Measurements from ENCODE around the gene OPRD1. TPM values are rescaled to one million over a fixed set of nuclear protein-coding genes. Genes with fewer than 3 reads are reported as not detected.

OPRD1 gene
- total RNA-seq, 1 experiment from 2014 or later = 0.97 TPM

DNA sequence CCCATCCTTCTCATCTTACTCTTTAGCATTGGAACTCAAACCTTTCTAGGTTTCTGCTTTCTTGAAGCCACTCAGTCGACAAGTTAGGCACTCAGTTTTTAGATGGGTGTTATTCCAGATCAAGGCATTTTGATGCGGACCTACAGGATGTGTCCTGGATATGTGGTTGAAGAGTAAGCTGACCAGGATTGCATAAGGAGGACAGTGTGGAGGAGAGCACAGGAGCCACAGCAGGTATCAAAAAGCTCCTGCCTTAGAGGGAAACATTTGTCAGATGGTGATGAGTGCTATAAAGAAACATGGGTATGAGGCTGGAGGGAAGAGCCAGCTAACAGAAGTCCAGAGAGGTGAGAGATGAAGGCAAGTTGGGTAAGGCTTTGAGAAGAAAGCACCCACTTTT lies 33.9 kb upstream of the OPRD1 start:
- Histone ChIP-seq H3K27ac (ENCODE audit: low read depth, low read length, poor library complexity, severe bottlenecking) (no peak overlapping the region), H3K4me3 (ENCODE audit: low read depth, low read length, poor library complexity, severe bottlenecking) (no peak overlapping the region), H3K36me3 (ENCODE audit: insufficient read depth, low read length, poor library complexity, severe bottlenecking) (peaks cover 22% of the 10 kb centered on the region), H3K4me1 (ENCODE audit: insufficient read depth, low read length, poor library complexity, severe bottlenecking) (no peaks in the 10 kb centered on the region), H3K9me3 (ENCODE audit: low read depth, low read length, poor library complexity, severe bottlenecking) (no peaks in the 10 kb centered on the region), H3K27me3 (replicated peaks; ENCODE audit: insufficient read depth, low read depth, low read length, poor library complexity) (no peaks in the 10 kb centered on the region)
- CTCF ChIA-PET = no interaction called here
- no peak for DNase-seq (ENCODE audit: low spot score)
- POLR2A ChIA-PET (ENCODE audit: low non-redundant PET) = no interaction called here
- TF ChIP-seq, protein P1, sequence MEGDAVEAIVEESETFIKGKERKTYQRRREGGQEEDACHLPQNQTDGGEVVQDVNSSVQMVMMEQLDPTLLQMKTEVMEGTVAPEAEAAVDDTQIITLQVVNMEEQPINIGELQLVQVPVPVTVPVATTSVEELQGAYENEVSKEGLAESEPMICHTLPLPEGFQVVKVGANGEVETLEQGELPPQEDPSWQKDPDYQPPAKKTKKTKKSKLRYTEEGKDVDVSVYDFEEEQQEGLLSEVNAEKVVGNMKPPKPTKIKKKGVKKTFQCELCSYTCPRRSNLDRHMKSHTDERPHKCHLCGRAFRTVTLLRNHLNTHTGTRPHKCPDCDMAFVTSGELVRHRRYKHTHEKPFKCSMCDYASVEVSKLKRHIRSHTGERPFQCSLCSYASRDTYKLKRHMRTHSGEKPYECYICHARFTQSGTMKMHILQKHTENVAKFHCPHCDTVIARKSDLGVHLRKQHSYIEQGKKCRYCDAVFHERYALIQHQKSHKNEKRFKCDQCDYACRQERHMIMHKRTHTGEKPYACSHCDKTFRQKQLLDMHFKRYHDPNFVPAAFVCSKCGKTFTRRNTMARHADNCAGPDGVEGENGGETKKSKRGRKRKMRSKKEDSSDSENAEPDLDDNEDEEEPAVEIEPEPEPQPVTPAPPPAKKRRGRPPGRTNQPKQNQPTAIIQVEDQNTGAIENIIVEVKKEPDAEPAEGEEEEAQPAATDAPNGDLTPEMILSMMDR (conservative IDR thresholded peaks at IDR 0.05; ENCODE audit: low read depth, low read length) = no peak
- TF ChIP-seq EZH2 (IDR thresholded peaks at IDR 0.05; ENCODE audit: borderline replicate concordance, low read depth, low read length, poor library complexity, severe bottlenecking) = no peak
- intact Hi-C loops (cut with micrococcal nuclease; ENCODE audit: unreplicated experiment) = no loop called here
- BruUV-seq (replicated peaks) = no TSS peak

DNA sequence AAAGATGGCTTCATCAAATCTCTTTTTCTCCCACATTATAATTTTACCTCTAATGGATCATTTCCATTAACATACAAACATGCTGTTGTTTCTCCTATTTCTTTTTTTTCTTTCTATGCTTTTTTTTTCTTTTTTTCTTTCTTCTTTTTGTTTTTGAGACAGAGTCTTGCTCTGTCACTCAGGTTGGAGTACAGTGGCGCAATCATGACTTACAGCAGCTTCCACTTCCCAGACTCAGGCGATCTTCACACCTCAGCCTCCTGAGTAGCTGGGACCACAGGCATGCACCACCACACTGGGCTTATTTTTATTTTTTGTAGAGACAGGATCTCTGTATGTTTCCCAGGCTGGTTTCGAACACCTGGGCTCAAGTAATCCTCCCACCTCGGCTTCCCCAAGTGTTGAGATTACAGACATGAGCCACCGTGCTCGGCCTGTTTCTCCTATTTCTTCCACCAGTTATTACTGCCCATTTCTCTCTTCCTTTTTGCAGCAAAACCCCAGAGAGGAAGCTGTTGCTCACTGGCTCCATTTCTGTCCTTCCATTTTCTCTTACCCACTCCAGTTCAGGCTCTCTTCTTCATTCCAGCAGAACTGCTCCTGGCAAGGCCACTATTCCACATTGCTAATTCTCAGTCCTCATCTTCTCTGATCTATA lies 32.1 kb upstream of the OPRD1 start:
- Histone ChIP-seq H3K4me3 (ENCODE audit: low read depth, low read length, poor library complexity, severe bottlenecking) (no peak overlapping the region), H3K4me1 (ENCODE audit: insufficient read depth, low read length, poor library complexity, severe bottlenecking) (no peaks in the 10 kb centered on the region), H3K27me3 (replicated peaks; ENCODE audit: insufficient read depth, low read depth, low read length, poor library complexity) (no peaks in the 10 kb centered on the region), H3K27ac (ENCODE audit: low read depth, low read length, poor library complexity, severe bottlenecking) (no peak overlapping the region), H3K9me3 (ENCODE audit: low read depth, low read length, poor library complexity, severe bottlenecking) (no peaks in the 10 kb centered on the region), H3K36me3 (ENCODE audit: insufficient read depth, low read length, poor library complexity, severe bottlenecking) (peaks cover 5% of the 10 kb centered on the region)
- no peak for DNase-seq (ENCODE audit: low spot score)
- BruUV-seq (replicated peaks) = no TSS peak
- intact Hi-C loops (cut with micrococcal nuclease; ENCODE audit: unreplicated experiment) = no loop called here
- TF ChIP-seq, protein P1 (conservative IDR thresholded peaks at IDR 0.05; ENCODE audit: low read depth, low read length) = no peak
- no peak for TF ChIP-seq EZH2 (IDR thresholded peaks at IDR 0.05; ENCODE audit: borderline replicate concordance, low read depth, low read length, poor library complexity, severe bottlenecking)
- CTCF ChIA-PET = no interaction called here
- POLR2A ChIA-PET (ENCODE audit: low non-redundant PET) = no interaction called here

DNA sequence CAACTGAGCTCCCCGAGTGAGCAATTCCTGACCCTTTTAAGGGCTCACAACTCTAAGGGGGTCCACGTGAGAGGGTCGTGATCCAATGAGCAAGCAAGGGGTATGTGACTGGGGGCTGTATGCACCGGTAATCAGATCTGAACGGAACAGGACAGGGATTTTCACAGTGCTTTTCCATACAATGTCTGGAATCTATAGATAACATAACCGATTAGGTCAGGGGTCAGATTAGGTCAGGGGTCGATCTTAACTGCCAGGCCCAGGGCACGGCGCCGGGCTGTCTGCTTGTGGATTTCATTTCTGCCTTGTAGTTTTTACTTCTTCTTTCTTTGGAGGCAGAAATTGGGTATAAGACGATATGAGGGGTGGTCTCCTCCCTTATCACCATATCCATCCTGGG lies 30.7 kb upstream of the OPRD1 start:
- CTCF ChIA-PET = no interaction called here
- intact Hi-C loops (cut with micrococcal nuclease; ENCODE audit: unreplicated experiment) = no loop called here
- Histone ChIP-seq H3K4me1 (ENCODE audit: insufficient read depth, low read length, poor library complexity, severe bottlenecking) (no peaks in the 10 kb centered on the region), H3K9me3 (ENCODE audit: low read depth, low read length, poor library complexity, severe bottlenecking) (no peaks in the 10 kb centered on the region), H3K27ac (ENCODE audit: low read depth, low read length, poor library complexity, severe bottlenecking) (no peak overlapping the region), H3K27me3 (replicated peaks; ENCODE audit: insufficient read depth, low read depth, low read length, poor library complexity) (no peaks in the 10 kb centered on the region), H3K4me3 (ENCODE audit: low read depth, low read length, poor library complexity, severe bottlenecking) (no peak overlapping the region), H3K36me3 (ENCODE audit: insufficient read depth, low read length, poor library complexity, severe bottlenecking) (no peaks in the 10 kb centered on the region)
- POLR2A ChIA-PET (ENCODE audit: low non-redundant PET) = no interaction called here
- TF ChIP-seq, protein P1 (conservative IDR thresholded peaks at IDR 0.05; ENCODE audit: low read depth, low read length) = no peak
- TF ChIP-seq EZH2 (IDR thresholded peaks at IDR 0.05; ENCODE audit: borderline replicate concordance, low read depth, low read length, poor library complexity, severe bottlenecking) = no peak
- no TSS peak for BruUV-seq (replicated peaks)
- DNase-seq (ENCODE audit: low spot score) = no peak

Measured in A673 (cell line).